Measurements from ENCODE around the gene STK32C.

Gene STK32C

GRCh38 chr10:132206806-132207535 is 100.8 kb downstream of the STK32C start:
- no peak overlapping the region for H3K4me3 ChIP-seq (ENCODE audit: low read length)
- no peak for TF ChIP-seq CTCF (conservative IDR thresholded peaks at IDR 0.05; ENCODE audit: low read depth, low read length)
- DNase-seq (ENCODE audit: low read depth) = no peak

GRCh38 chr10:132206377-132206745 is 101.4 kb downstream of the STK32C start:
- no peak overlapping the region for H3K4me3 ChIP-seq (ENCODE audit: low read length)
- no peak for TF ChIP-seq CTCF (conservative IDR thresholded peaks at IDR 0.05; ENCODE audit: low read depth, low read length)
- DNase-seq (ENCODE audit: low read depth) = no peak

GRCh38 chr10:132205650-132206376 is 101.9 kb downstream of the STK32C start:
- no peak overlapping the region for H3K4me3 ChIP-seq (ENCODE audit: low read length)
- TF ChIP-seq CTCF (conservative IDR thresholded peaks at IDR 0.05; ENCODE audit: low read depth, low read length) = no peak
- no peak for DNase-seq (ENCODE audit: low read depth)

- H3K4me3 ChIP-seq (ENCODE audit: low read length) = no peak overlapping the region
- no peak for TF ChIP-seq CTCF (conservative IDR thresholded peaks at IDR 0.05; ENCODE audit: low read depth, low read length)
- no peak for DNase-seq (ENCODE audit: low read depth)
Measured at GRCh38 chr10:132204781-132205473, 102.8 kb downstream of the STK32C start.

- H3K4me3 ChIP-seq (ENCODE audit: low read length) = no peak overlapping the region
- TF ChIP-seq CTCF (conservative IDR thresholded peaks at IDR 0.05; ENCODE audit: low read depth, low read length) = no peak
- no peak for DNase-seq (ENCODE audit: low read depth)
Measured at GRCh38 chr10:132204078-132204780, 103.5 kb downstream of the STK32C start.

GRCh38 chr10:132203256-132204077 is 104.3 kb downstream of the STK32C start:
- DNase-seq (ENCODE audit: low read depth) = no peak
- TF ChIP-seq CTCF (conservative IDR thresholded peaks at IDR 0.05; ENCODE audit: low read depth, low read length) = no peak
- H3K4me3 ChIP-seq (ENCODE audit: low read length) = no peak overlapping the region

All from retinal pigment epithelial cell (primary cell).